GM18502 (cell line): ENCODE data around the gene EMILIN1.
"Not testable (repeated sequence)": the region's sequence is repeated elsewhere in the genome, so short reads cannot be mapped to it uniquely, and the experiment has no call there.

Experiments
- ATAC-seq: cut with Tn5 transposase; IDR thresholded peaks from one replicate; pipeline ENCODE4 v1.9.1; 2021; ENCODE audit warnings: mild to moderate bottlenecking; ENCODE audit not compliant: unreplicated experiment, poor library complexity

EMILIN1 gene

GRCh38 chr2:27118525-27119329 lies 40.3 kb downstream of the EMILIN1 start, which contains the start of gene CGREF1:
CGREF1 (minus strand) TSS chr2:27119128; CDS start chr2:27104366, 14,762 bp downstream.
- ATAC-seq, result no peak

DNA sequence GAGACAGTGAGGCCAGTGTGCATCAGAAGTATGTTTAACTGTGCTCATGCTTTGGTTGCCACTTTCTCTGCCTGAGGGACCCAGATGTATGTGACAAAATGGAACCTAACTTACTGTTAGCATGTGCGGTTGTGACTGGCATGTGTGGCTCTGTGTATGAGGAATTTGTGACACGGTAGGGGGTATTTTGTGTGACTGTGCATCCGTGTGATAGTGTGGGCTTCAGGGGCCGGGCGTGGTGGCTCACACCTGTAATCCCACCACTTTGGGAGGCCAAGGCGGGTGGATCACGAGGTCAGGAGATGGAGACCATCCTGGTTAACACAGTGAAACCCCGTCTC lies 40.9 kb downstream of the EMILIN1 start:
- not testable (repeated sequence) for ATAC-seq

DNA sequence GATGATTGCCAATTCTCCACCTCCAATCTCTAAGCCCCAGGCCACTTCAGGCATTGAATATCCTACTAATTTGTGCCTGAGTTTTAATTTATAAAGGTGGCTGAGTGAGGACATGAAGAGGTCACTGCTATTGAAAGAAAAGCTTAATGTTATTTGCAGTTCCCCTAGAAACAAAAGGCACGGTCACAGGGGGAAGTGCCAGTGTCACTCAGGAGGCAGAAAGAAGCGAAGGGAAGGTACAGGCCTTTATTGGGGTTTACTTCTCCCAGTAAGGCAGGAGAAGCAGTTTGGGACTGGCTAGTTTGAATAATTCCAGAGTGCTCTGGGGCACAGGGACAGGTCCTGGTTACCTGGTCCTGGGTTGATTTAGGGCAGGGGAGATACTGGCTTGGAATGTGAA lies 43.5 kb downstream of the EMILIN1 start:
- ATAC-seq, result no peak

- ATAC-seq, result no peak
Measured at GRCh38 chr2:27122791-27123190, 44.4 kb downstream of the EMILIN1 start.

- peak; percentile 65 for ATAC-seq
Measured at GRCh38 chr2:27123302-27124150, 45.1 kb downstream of the EMILIN1 start, which contains the start of gene ABHD1. ABHD1 (plus strand) TSS chr2:27123815; CDS start chr2:27123949, 134 bp downstream.

GRCh38 chr2:27125104-27125503 lies 46.7 kb downstream of the EMILIN1 start:
- ATAC-seq, result no peak

- ATAC-seq, result no peak
Measured at GRCh38 chr2:27126252-27126710, 47.9 kb downstream of the EMILIN1 start.

DNA sequence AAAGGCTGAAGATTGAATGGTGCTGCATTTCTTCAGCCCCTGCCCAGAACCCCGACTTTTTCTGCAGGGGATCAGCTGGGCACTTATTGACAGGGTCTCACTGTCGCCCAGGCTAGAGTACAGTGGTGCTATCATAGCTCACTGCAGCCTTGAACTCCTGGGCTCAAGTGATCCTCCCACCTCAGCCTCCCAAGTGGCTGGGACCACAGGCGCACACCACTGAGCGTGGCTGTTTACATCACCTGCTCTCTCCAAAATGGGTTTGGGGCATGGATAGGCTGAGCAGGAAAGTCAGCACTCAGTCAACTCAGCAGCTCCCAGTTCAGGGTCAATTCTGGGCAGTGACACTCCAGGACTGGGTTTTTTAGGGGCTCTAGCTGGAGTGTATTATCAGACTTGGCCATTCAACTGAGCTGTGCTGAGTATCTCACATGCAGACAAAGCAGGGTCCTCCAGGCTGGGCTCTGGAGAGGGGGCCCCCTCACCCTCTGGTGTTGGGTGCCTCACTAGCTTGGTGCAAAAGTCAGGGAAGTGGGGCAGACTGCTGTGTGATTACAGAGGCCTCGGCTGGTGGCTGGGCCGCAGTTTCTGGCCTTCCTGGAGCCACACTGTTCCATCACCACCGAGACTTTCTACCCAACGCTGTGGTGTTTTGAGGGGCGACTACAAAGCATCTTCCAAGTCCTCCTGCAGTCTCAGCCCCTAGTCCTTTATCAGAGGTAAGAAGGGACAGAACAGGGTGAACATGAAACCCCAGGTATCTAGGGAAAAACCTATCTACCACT lies 49.7 kb downstream of the EMILIN1 start:
- no peak for ATAC-seq

DNA sequence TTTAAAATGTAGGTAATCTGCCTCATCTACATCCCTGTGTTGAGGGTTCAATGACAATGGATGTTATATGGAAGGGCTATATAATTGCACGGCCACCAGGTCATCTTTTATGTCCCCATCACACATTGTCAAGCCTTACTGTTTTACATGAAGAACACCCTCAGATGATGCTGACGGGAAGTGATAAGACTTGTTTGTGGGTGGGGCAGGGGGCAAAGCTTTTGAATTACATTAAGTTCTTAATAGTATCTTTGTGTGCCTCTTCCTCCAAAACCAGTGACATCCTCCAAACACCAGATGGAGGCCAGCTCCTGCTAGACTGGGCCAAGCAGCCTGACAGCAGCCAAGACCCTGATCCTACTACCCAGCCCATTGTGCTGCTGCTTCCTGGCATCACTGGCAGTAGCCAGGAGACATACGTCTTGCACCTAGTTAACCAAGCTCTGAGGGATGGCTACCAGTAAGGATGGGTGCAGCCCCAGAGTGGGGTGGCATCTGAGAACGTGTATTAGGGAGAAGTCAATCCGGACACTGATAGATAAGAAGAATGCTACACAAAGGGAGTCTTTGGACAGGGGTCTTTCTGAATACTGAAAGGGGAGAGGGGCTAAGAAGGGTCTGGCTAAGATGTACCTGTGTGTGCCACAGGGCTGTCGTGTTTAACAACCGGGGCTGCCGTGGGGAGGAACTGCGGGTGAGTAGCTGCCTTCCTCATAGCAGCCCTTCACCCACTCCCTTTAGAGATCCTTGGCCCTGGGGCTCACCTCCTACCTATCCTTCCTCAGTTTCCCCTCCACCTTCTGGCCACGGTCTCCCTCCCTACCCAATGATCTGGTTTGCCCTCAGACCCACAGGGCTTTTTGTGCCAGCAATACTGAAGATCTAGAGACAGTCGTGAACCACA lies 50.5 kb downstream of the EMILIN1 start:
- ATAC-seq, result no peak

DNA sequence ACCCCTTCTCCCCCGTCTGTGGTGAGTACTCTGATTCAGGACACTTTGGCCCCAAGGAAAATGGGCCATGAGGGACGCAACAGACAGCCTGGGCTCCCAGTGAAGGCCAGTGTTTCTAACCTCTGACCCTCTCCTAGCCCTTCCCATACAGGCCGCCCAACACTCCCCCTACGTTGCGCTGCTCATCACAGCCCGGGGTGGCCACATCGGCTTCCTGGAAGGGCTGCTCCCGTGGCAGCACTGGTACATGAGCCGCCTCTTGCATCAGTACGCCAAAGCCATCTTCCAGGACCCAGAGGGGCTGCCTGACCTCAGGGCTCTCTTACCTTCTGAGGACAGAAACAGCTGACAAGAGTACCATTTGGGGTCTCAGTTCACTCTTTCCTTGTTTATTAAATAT lies 52.0 kb downstream of the EMILIN1 start:
- ATAC-seq, result no peak

DNA sequence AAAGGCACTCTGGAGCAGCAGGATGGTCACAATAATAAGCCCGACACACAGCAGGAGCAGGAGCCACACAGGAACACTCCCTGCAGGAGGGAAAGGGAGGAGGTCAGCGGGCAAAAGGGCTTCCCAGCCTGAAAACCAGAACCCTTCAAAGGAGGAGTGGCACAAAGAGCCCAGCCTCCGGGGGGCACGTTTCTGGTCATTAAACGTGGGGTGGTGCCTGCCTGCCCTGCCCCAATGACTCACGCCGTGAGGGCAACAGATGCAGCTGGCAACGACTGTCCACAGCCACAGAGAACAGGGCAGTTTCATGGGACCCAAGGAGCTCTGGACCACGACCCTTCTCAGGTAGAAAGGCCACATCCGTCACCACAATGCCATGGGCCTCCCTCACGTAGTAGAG lies 53.0 kb downstream of the EMILIN1 start:
- ATAC-seq, result no peak

GRCh38 chr2:27133195-27133875 lies 54.9 kb downstream of the EMILIN1 start:
- ATAC-seq, result no peak

- ATAC-seq, result peak; percentile 89
Measured at GRCh38 chr2:27133905-27134780, 55.7 kb downstream of the EMILIN1 start, which contains the start of gene PREB. PREB (minus strand) TSS chr2:27134636; CDS start chr2:27134421, 215 bp downstream.

GRCh38 chr2:27134781-27135477 lies 56.5 kb downstream of the EMILIN1 start:
- ATAC-seq, result no peak

GRCh38 chr2:27135478-27135955 lies 57.1 kb downstream of the EMILIN1 start:
- no peak for ATAC-seq
